HepG2 (cell line): ENCODE measurements around the gene SAC3D1. TPM values are rescaled to one million over a fixed set of nuclear protein-coding genes. Genes with fewer than 3 reads are reported as not detected.

Experiments used
- CEBPG ChIP-seq: IDR thresholded peaks from 2 replicates; pipeline ENCODE4 v1.6.1; 2016
- FIP1L1 ChIP-seq: fragments of 200-400 bp; formaldehyde crosslinking; IDR thresholded peaks from 2 replicates; pipeline ENCODE4 v1.6.1; 2018; ENCODE audit warnings: low read depth, mild to moderate bottlenecking, low read length, moderate library complexity, borderline replicate concordance; ENCODE audit not compliant: insufficient read depth
- JARID2 ChIP-seq: sonication (generic); formaldehyde crosslinking; IDR thresholded peaks from 2 replicates; pipeline ENCODE4 v1.8.1; 2023; ENCODE audit warnings: missing genetic modification reagents, inconsistent platforms; ENCODE audit not compliant: insufficient replicate concordance
- MAZ ChIP-seq, 2 experiments: sonication (generic) in 1 of 2; formaldehyde crosslinking in 1 of 2; IDR thresholded peaks; 2 replicates each; pipeline versions ENCODE4 v1.5.0 to v1.6.1; 2012 to 2020; ENCODE audit warnings: low read depth in 2 of 2, mild to moderate bottlenecking in 2 of 2, borderline replicate concordance in 1 of 2, improper control_type of control experiment in 1 of 2, low read length in 1 of 2, missing genetic modification reagents in 1 of 2, moderate library complexity in 1 of 2
- NFYC ChIP-seq: IDR thresholded peaks from 2 replicates; pipeline ENCODE4 v1.6.1; 2016; ENCODE audit warnings: missing genetic modification reagents, missing compliant biosample characterization
- NONO ChIP-seq, 2 experiments: fragments of 450-650 bp in 1 of 2; sonication (generic) in 1 of 2; formaldehyde crosslinking in 1 of 2; IDR thresholded peaks in 1 of 2; conservative IDR thresholded peaks in 1 of 2; 2 replicates each; pipeline versions ENCODE4 v1.6.1 to v1.8.0; 2017 to 2022; ENCODE audit warnings: mild to moderate bottlenecking in 1 of 2, missing genetic modification reagents in 1 of 2, moderate library complexity in 1 of 2
- PAX8 ChIP-seq: sonication (generic); formaldehyde crosslinking; IDR thresholded peaks from 2 replicates; pipeline ENCODE4 v1.8.0; 2022; ENCODE audit warnings: mild to moderate bottlenecking, missing genetic modification reagents, borderline replicate concordance
- ZBTB3 ChIP-seq: sonication (generic); formaldehyde crosslinking; IDR thresholded peaks from 2 replicates; pipeline ENCODE4 v1.4.0; 2020; ENCODE audit warnings: low read depth, mild to moderate bottlenecking, moderate library complexity, missing genetic modification reagents, borderline replicate concordance
- ZKSCAN8 ChIP-seq: IDR thresholded peaks from 2 replicates; pipeline ENCODE4 v1.6.1; 2016; ENCODE audit warnings: borderline replicate concordance, missing genetic modification reagents, missing compliant biosample characterization
- ZNF251 ChIP-seq: sonication (generic); formaldehyde crosslinking; IDR thresholded peaks from 2 replicates; pipeline ENCODE4 v1.9.0; 2021; ENCODE audit warnings: mild to moderate bottlenecking, missing genetic modification reagents
- ZNF543 ChIP-seq: sonication (generic); formaldehyde crosslinking; IDR thresholded peaks from 2 replicates; pipeline ENCODE4 v1.4.0; 2020; ENCODE audit warnings: mild to moderate bottlenecking, missing genetic modification reagents
- ZNF761 ChIP-seq: sonication (generic); formaldehyde crosslinking; conservative IDR thresholded peaks from 2 replicates; pipeline ENCODE4 v1.4.0; 2020; ENCODE audit warnings: mild to moderate bottlenecking, missing genetic modification reagents
- ZSCAN30 ChIP-seq: sonication (generic); formaldehyde crosslinking; IDR thresholded peaks from 2 replicates; pipeline ENCODE4 v1.5.0; 2020; ENCODE audit warnings: mild to moderate bottlenecking, missing genetic modification reagents
- polyA plus RNA-seq, 8 experiments: library from polyadenylated mRNA; depleted of rRNA in 3 of 8; stranded (reverse) in 7 of 8; unstranded in 1 of 8; fragments of >200 nt; fragmentation: Illumina TruSeq in 4 of 8; extraction: Trizol in 4 of 8; gene quantifications; 2 replicates each; pipeline versions ENCODE4 v1.2.1 to v1.2.3, GENCODE V29; 2011 to 2016; ENCODE audit warnings: low read depth in 4 of 8, missing spikeins in 1 of 8, mixed read lengths in 1 of 8; ENCODE audit not compliant: insufficient read depth in 1 of 8
- total RNA-seq, 5 experiments: library from RNA; depleted of rRNA; stranded (reverse); fragments of >200 nt; fragmentation: Illumina TruSeq; extraction: Trizol; gene quantifications; 2 replicates each; pipeline ENCODE4 v1.2.3, GENCODE V29; 2016; ENCODE audit warnings: low read depth in 1 of 5
- TF ChIP-seq, protein P1 (sequence below): sonication (generic); formaldehyde crosslinking; conservative IDR thresholded peaks from 2 replicates; pipeline ENCODE4 v1.8.0; 2022; ENCODE audit warnings: low read depth, missing genetic modification reagents
- TF ChIP-seq, protein P2 (sequence below): sonication (generic); formaldehyde crosslinking; IDR thresholded peaks from 2 replicates; pipeline ENCODE4 v1.4.0; 2020; ENCODE audit warnings: missing genetic modification reagents
- TF ChIP-seq, protein P3 (sequence below): sonication (generic); formaldehyde crosslinking; IDR thresholded peaks from 2 replicates; pipeline ENCODE4 v1.4.0; 2020; ENCODE audit warnings: missing genetic modification reagents, borderline replicate concordance

SAC3D1 gene
- total and polyA plus RNA-seq, 2 of the 13 experiments (the other 11 are each of a cell fraction or from before 2014, with no cell fraction given), result 7.4 to 36.3 TPM

DNA sequence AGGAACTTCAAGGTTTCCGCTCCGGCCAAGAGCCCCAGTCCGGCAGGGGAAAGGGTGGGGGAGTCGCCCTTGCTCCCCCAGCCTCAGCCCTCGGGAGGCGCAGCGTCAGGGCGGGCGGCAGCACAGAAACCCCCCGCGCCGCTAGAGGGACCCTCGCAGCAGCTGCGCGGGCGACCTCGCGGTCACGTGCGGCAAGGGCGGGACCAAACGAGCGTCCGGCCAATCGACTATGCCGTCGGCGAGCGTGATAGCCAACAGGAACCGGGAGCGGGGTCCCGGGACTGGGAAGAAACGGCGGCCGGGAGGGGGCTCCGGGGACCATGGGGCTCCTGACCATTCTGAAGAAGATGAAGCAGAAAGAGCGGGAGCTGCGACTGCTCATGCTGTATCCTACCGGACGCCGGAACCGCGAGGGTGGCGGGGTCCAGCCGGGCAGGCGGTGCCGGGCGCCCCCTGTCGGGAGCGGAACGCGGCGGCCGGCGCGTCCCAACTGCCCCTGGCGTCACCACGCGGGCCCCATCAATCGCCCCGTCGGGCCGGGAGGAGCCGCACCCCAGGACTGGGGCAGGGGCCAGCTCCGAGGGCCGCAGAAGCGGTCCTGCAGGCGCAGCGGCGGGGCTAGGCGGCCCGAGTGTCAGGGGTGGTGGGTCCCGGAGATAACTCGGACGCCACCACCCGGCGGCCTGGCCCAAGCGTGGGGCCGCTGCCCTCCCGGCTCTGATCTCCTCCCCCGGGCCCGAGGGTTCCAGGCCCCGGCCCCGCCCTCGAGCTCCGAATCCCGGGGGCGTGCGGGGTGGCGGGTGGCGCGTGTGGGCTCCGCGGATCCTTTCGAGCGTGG is 26.9 kb upstream of the SAC3D1 start, which contains the start of gene ARL2 (continued):
- TF ChIP-seq MAZ (IDR thresholded peaks at IDR 0.05; ENCODE audit: borderline replicate concordance, low read depth, low read length) (0 out of 2 replicates have a peak, but pooled peaks have one; percentile 6), MAZ (CRISPR knock-in tag; IDR thresholded peaks at IDR 0.05; ENCODE audit: low read depth) (no peak), ZBTB3 (peak; percentile 48; the same call in 1 of the 2 replicates), JARID2 (no peak), NFYC (CRISPR knock-in tag) (peak; percentile 88), ZNF251 (CRISPR knock-in tag) (no peak), ZNF543 (CRISPR knock-in tag) (no peak; the same call in none of the 2 replicates), FIP1L1 (0 out of 2 replicates have a peak, but pooled peaks have one; percentile 5), ZNF761 (CRISPR knock-in tag) (peak; percentile 91), PAX8 (CRISPR knock-in tag) (0 out of 2 replicates have a peak, but pooled peaks have one; percentile 66), ZSCAN30 (CRISPR knock-in tag) (0 out of 2 replicates have a peak, but pooled peaks have one; percentile 86), CEBPG (CRISPR knock-in tag) (no peak), NONO (IDR thresholded peaks at IDR 0.05) (no peak), NONO (CRISPR knock-in tag; conservative IDR thresholded peaks at IDR 0.05) (peak; percentile 61), ZKSCAN8 (no peak)
- TF ChIP-seq, protein P1, sequence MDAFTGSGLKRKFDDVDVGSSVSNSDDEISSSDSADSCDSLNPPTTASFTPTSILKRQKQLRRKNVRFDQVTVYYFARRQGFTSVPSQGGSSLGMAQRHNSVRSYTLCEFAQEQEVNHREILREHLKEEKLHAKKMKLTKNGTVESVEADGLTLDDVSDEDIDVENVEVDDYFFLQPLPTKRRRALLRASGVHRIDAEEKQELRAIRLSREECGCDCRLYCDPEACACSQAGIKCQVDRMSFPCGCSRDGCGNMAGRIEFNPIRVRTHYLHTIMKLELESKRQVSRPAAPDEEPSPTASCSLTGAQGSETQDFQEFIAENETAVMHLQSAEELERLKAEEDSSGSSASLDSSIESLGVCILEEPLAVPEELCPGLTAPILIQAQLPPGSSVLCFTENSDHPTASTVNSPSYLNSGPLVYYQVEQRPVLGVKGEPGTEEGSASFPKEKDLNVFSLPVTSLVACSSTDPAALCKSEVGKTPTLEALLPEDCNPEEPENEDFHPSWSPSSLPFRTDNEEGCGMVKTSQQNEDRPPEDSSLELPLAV (CRISPR knock-in tag), result no peak
- TF ChIP-seq, protein P2, sequence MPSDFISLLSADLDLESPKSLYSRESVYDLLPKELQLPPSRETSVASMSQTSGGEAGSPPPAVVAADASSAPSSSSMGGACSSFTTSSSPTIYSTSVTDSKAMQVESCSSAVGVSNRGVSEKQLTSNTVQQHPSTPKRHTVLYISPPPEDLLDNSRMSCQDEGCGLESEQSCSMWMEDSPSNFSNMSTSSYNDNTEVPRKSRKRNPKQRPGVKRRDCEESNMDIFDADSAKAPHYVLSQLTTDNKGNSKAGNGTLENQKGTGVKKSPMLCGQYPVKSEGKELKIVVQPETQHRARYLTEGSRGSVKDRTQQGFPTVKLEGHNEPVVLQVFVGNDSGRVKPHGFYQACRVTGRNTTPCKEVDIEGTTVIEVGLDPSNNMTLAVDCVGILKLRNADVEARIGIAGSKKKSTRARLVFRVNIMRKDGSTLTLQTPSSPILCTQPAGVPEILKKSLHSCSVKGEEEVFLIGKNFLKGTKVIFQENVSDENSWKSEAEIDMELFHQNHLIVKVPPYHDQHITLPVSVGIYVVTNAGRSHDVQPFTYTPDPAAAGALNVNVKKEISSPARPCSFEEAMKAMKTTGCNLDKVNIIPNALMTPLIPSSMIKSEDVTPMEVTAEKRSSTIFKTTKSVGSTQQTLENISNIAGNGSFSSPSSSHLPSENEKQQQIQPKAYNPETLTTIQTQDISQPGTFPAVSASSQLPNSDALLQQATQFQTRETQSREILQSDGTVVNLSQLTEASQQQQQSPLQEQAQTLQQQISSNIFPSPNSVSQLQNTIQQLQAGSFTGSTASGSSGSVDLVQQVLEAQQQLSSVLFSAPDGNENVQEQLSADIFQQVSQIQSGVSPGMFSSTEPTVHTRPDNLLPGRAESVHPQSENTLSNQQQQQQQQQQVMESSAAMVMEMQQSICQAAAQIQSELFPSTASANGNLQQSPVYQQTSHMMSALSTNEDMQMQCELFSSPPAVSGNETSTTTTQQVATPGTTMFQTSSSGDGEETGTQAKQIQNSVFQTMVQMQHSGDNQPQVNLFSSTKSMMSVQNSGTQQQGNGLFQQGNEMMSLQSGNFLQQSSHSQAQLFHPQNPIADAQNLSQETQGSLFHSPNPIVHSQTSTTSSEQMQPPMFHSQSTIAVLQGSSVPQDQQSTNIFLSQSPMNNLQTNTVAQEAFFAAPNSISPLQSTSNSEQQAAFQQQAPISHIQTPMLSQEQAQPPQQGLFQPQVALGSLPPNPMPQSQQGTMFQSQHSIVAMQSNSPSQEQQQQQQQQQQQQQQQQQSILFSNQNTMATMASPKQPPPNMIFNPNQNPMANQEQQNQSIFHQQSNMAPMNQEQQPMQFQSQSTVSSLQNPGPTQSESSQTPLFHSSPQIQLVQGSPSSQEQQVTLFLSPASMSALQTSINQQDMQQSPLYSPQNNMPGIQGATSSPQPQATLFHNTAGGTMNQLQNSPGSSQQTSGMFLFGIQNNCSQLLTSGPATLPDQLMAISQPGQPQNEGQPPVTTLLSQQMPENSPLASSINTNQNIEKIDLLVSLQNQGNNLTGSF (CRISPR knock-in tag), result peak; percentile 33; the same call in 1 of the 2 replicates
- TF ChIP-seq, protein P3, sequence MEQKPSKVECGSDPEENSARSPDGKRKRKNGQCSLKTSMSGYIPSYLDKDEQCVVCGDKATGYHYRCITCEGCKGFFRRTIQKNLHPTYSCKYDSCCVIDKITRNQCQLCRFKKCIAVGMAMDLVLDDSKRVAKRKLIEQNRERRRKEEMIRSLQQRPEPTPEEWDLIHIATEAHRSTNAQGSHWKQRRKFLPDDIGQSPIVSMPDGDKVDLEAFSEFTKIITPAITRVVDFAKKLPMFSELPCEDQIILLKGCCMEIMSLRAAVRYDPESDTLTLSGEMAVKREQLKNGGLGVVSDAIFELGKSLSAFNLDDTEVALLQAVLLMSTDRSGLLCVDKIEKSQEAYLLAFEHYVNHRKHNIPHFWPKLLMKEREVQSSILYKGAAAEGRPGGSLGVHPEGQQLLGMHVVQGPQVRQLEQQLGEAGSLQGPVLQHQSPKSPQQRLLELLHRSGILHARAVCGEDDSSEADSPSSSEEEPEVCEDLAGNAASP (CRISPR knock-in tag), result peak; percentile 32; the same call in 1 of the 2 replicates
